PFSK-1 (cell line): ENCODE data around the gene PTBP1.

Experiments used
- POLR2AphosphoS5 ChIP-seq: IDR thresholded peaks from 2 replicates; pipeline ENCODE4 v1.6.1; 2012; ENCODE audit warnings: low read depth, mild to moderate bottlenecking, control low read depth, low read length, moderate library complexity
- REST ChIP-seq, 2 experiments: IDR thresholded peaks; 2 replicates each; pipeline versions ENCODE4 v1.6.1 to v1.8.0; 2011 to 2012; ENCODE audit warnings: low read depth in 2 of 2, low read length in 2 of 2, control low read depth in 1 of 2, inconsistent platforms in 1 of 2, mild to moderate bottlenecking in 1 of 2, moderate library complexity in 1 of 2; ENCODE audit not compliant: insufficient read depth in 1 of 2
- SIN3A ChIP-seq: IDR thresholded peaks from 2 replicates; pipeline ENCODE4 v1.6.1; 2012; ENCODE audit warnings: mild to moderate bottlenecking, low read length, moderate library complexity, borderline replicate concordance; ENCODE audit not compliant: insufficient read depth
- TAF1 ChIP-seq: IDR thresholded peaks from 2 replicates; pipeline ENCODE4 v1.6.1; 2012; ENCODE audit warnings: low read length, control low read depth, borderline replicate concordance; ENCODE audit not compliant: insufficient read depth

DNA sequence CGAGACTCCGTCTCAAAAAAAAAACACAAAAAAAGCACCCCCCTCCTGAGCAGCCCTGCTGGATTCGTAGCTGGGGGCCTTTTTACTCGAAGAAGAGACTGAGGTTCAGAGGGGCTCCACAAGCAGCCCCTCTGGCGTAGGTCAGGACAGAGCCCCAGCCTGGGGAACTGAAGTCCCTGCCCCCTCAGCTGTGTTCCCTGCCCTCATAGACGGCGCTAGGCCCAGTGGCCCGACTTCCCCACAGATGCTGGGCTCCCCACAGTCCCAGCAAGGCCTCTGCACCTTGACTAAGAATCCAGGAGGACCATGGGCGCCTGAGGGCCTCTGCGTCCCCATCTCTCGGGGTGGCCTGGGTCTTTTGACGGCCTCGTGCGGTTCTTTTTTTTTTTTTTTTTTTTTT, 47.4 kb upstream of the PTBP1 start:
- TF ChIP-seq POLR2AphosphoS5, result no peak
- TF ChIP-seq TAF1, result no peak
- TF ChIP-seq REST (IDR thresholded peaks at IDR 0.05; ENCODE audit: insufficient read depth in 1 of 2, low read depth in 2 of 2, low read length in 2 of 2), result no peak
- TF ChIP-seq SIN3A, result no peak
